ENCODE data around the gene FNDC3A. TPM values are rescaled to one million over a fixed set of nuclear protein-coding genes. Genes with fewer than 3 reads are reported as not detected.

Gene FNDC3A
- total RNA-seq, 1 donor from 2014 or later, result 51.9 TPM

DNA sequence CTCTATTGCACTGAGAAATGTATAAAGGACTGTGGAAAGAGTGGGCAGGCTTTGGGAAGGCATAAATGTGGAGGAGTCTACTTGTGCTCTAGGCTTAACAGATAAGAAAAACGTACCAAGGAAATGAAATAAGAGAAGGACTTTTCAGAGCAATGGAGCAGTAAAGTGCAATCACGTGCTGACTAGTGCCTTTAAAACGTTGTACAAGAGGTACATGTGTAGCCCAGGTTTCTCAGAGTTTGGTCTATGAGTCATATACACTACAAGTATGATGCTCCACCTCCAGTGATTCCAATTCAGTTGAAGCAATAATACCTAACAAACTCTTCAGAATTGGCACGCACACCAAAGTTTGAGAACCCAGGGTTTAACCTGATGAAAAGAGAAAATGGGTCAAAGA is 13.4 kb upstream of the FNDC3A start:
- TF ChIP-seq, protein P1, sequence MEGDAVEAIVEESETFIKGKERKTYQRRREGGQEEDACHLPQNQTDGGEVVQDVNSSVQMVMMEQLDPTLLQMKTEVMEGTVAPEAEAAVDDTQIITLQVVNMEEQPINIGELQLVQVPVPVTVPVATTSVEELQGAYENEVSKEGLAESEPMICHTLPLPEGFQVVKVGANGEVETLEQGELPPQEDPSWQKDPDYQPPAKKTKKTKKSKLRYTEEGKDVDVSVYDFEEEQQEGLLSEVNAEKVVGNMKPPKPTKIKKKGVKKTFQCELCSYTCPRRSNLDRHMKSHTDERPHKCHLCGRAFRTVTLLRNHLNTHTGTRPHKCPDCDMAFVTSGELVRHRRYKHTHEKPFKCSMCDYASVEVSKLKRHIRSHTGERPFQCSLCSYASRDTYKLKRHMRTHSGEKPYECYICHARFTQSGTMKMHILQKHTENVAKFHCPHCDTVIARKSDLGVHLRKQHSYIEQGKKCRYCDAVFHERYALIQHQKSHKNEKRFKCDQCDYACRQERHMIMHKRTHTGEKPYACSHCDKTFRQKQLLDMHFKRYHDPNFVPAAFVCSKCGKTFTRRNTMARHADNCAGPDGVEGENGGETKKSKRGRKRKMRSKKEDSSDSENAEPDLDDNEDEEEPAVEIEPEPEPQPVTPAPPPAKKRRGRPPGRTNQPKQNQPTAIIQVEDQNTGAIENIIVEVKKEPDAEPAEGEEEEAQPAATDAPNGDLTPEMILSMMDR (IDR thresholded peaks at IDR 0.05), result no peak
- H3K4me3 Mint-ChIP-seq (ENCODE audit: unreplicated experiment), result no peak overlapping the region
- DNase-seq (ENCODE audit: extremely low spot score, unreplicated experiment), result no peak
- H3K27ac Mint-ChIP-seq (ENCODE audit: unreplicated experiment), result no peak overlapping the region
- H3K27me3 Mint-ChIP-seq (ENCODE audit: unreplicated experiment), result peaks cover 8% of the 10 kb centered on the region
- H3K36me3 Mint-ChIP-seq (ENCODE audit: unreplicated experiment), result no peaks in the 10 kb centered on the region
- H3K4me1 Mint-ChIP-seq (ENCODE audit: unreplicated experiment), result no peaks in the 10 kb centered on the region
- H3K9me3 Mint-ChIP-seq (ENCODE audit: unreplicated experiment), result no peaks in the 10 kb centered on the region

DNA sequence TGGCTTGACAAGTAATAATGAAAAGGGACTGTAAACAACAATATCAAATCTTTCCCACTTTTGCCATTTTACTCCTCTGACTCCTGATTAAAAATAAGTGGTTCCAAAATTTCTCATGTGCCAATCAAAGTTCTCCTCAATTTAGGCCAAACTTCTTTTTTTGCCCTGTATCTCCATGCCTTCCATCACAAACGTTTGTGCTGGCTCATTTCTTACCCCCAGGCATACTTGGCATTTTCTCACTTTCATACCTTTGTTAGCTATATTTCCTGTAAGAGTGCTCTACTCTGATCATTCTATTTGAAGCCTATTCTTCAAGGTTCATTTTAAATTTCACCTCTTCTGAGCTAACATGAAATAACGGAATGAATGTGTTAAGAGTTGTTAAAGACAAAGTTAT is 10.0 kb upstream of the FNDC3A start:
- TF ChIP-seq, protein P1 (IDR thresholded peaks at IDR 0.05), result no peak
- Mint-ChIP-seq H3K4me1 (ENCODE audit: unreplicated experiment) (no peaks in the 10 kb centered on the region), H3K4me3 (ENCODE audit: unreplicated experiment) (no peak overlapping the region), H3K27me3 (ENCODE audit: unreplicated experiment) (no peaks in the 10 kb centered on the region), H3K9me3 (ENCODE audit: unreplicated experiment) (no peaks in the 10 kb centered on the region), H3K36me3 (ENCODE audit: unreplicated experiment) (no peaks in the 10 kb centered on the region), H3K27ac (ENCODE audit: unreplicated experiment) (no peak overlapping the region)
- DNase-seq (ENCODE audit: extremely low spot score, unreplicated experiment), result no peak

- TF ChIP-seq, protein P1 (IDR thresholded peaks at IDR 0.05), result no peak
- peaks cover 2% of the 10 kb centered on the region for H3K4me1 Mint-ChIP-seq (ENCODE audit: unreplicated experiment)
- H3K4me3 Mint-ChIP-seq (ENCODE audit: unreplicated experiment), result no peak overlapping the region
- no peak overlapping the region for H3K27ac Mint-ChIP-seq (ENCODE audit: unreplicated experiment)
- H3K36me3 Mint-ChIP-seq (ENCODE audit: unreplicated experiment), result peaks cover 2% of the 10 kb centered on the region
- H3K27me3 Mint-ChIP-seq (ENCODE audit: unreplicated experiment), result no peaks in the 10 kb centered on the region
- peaks cover 12% of the 10 kb centered on the region for H3K9me3 Mint-ChIP-seq (ENCODE audit: unreplicated experiment)
- DNase-seq (ENCODE audit: extremely low spot score, unreplicated experiment), result no peak
Measured at GRCh38 chr13:48969685-48970084, 6.0 kb upstream of the FNDC3A start.

DNA sequence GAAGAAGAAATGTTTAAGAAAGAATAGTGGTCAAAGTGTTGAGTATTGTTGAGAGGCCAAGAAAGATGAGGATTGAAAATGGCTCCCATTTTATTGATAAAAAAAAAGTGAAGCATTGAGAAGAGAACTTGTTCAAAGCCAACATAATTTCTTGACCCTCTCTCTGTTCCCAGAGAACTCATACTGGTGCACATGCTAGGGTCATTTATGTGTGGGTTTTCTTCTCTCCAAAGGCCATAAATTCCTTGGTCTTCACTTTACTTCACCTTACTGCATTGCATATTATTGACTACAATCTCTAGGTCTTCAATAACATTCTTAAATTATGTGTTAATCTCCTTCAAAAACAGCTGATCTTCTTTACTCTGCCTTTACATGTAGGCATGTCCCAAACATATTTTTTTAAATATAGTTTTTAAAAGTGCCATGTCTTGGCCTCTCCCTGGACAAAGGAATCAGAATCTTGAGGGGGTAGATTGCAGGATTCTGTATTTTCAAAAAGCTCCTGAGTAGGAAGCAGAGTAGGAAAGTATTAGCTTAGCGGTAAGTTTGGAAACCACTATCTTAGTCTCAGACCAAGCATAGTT is 1.8 kb upstream of the FNDC3A start:
- H3K36me3 Mint-ChIP-seq (ENCODE audit: unreplicated experiment), result peaks cover 2% of the 10 kb centered on the region
- no peaks in the 10 kb centered on the region for H3K27me3 Mint-ChIP-seq (ENCODE audit: unreplicated experiment)
- peaks cover 12% of the 10 kb centered on the region for H3K9me3 Mint-ChIP-seq (ENCODE audit: unreplicated experiment)
- TF ChIP-seq, protein P1 (IDR thresholded peaks at IDR 0.05), result no peak
- no peak for DNase-seq (ENCODE audit: extremely low spot score, unreplicated experiment)
- no peak overlapping the region for H3K4me3 Mint-ChIP-seq (ENCODE audit: unreplicated experiment)
- H3K4me1 Mint-ChIP-seq (ENCODE audit: unreplicated experiment), result peaks cover 27% of the 10 kb centered on the region
- peak overlapping the region; percentile 97 for H3K27ac Mint-ChIP-seq (ENCODE audit: unreplicated experiment)

DNA sequence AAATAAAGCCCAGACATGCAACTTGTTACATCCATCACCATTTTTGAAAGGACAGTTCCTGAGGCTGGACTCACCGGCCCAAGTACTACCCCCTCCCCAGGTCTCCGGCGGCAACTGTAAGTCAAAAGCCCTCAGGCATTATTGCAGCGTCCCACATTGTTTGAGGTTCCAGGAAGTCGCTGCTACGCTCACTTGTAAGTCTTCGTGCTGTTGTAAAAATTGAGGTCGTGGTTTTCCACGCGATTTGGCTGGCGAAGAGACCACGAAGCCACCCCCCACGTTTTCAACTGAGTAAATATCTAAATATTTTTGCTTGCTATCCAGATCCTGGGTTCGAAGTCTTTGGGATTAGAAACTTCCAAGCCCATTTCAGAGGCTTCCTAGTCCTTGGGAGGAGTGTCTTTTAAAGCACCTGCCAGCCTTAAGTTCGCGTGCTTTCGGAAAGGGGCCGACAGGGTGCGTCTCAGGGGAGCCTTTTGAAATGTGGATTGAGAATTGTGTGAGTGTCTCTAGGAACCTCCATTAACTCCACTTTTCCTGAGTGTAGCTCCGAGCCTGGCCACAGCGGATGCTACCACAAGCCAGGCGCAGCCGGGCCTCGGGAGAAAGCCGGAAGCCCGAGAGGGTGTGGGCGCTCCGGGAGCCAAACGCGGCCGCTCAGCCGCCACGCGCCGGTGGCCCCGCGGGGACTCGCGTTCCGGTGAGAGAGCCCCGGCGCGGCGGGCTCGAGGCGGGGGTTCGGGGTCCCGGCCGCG is 434 bp upstream of the FNDC3A start:
- Mint-ChIP-seq H3K4me1 (ENCODE audit: unreplicated experiment) (peaks cover 36% of the 10 kb centered on the region), H3K4me3 (ENCODE audit: unreplicated experiment) (peak overlapping the region; percentile 85), H3K27me3 (ENCODE audit: unreplicated experiment) (no peaks in the 10 kb centered on the region), H3K36me3 (ENCODE audit: unreplicated experiment) (peaks cover 2% of the 10 kb centered on the region), H3K9me3 (ENCODE audit: unreplicated experiment) (peaks cover 12% of the 10 kb centered on the region), H3K27ac (ENCODE audit: unreplicated experiment) (peak overlapping the region; percentile 97)
- no peak for DNase-seq (ENCODE audit: extremely low spot score, unreplicated experiment)
- TF ChIP-seq, protein P1 (IDR thresholded peaks at IDR 0.05), result no peak
